Spleen (tissue), 7 donors: ENCODE results near the gene PLXNA3.

Experiments
- CTCF ChIP-seq, 11 experiments: fragments of 200-600 bp in 7 of 11; fragments of 450-650 bp in 4 of 11; sonication (generic) in 4 of 11; IDR thresholded peaks in 8 of 11; conservative IDR thresholded peaks in 3 of 11; 1 replicate in 7 of 11; 2 replicates in 4 of 11; pipeline versions ENCODE4 v1.4.0 to v1.8.0; 2016 to 2021; ENCODE audit warnings: antibody characterized with exemption in 11 of 11, inconsistent platforms in 4 of 11, mild to moderate bottlenecking in 1 of 11
- POLR2A ChIP-seq, 3 donors: fragments of 450-650 bp; IDR thresholded peaks; one replicate each; pipeline ENCODE4 v1.5.1; 2017; ENCODE audit warnings: antibody characterized with exemption in 3 of 3, mild to moderate bottlenecking in 1 of 3
- donor health status: DM: no; HTN: no; CAD: no; lungs with moderate emphysema.
- donor health status: DM: no; HTN: no; CAD: no.
- donor health status: DM: no; HTN: no; CAD: no.

GRCh38 chrX:154411981-154412340 lies 46.1 kb upstream of the PLXNA3 start:
- TF ChIP-seq POLR2A (IDR thresholded peaks at IDR 0.05): no peak
- TF ChIP-seq CTCF (IDR thresholded peaks at IDR 0.05 in 8 of 11, conservative IDR thresholded peaks at IDR 0.05 in 3 of 11): no peak
